DOHH2 (cell line): ENCODE results near the gene NPEPL1.

Experiments used
- H3F3A ChIP-seq: fragments of 200-600 bp; sonication (generic), shearing (Covaris generic); 2 replicates; pipeline ENCODE4 v1.6.0; 2016; ENCODE audit warnings: antibody characterized with exemption, mild to moderate bottlenecking; ENCODE audit not compliant: control insufficient read depth, insufficient read depth
- H3K27ac ChIP-seq: fragments of 200-600 bp; sonication (generic); 2 replicates; pipeline ENCODE4 v1.5.1; 2014; ENCODE audit warnings: low read depth, mild to moderate bottlenecking, low read length, moderate library complexity
- H3K27me3 ChIP-seq: fragments of 200-600 bp; sonication (generic); 2 replicates; pipeline ENCODE4 v1.6.1; 2014; ENCODE audit warnings: mild to moderate bottlenecking, low read length, mixed read lengths; ENCODE audit not compliant: control insufficient read depth
- H3K36me3 ChIP-seq: fragments of 200-600 bp; sonication (generic); 2 replicates; pipeline ENCODE4 v1.6.1; 2014; ENCODE audit warnings: mild to moderate bottlenecking, low read length, moderate library complexity, mixed read lengths; ENCODE audit not compliant: control insufficient read depth
- H3K4me1 ChIP-seq: fragments of 200-600 bp; sonication (generic); 2 replicates; pipeline ENCODE4 v1.6.1; 2014; ENCODE audit warnings: mild to moderate bottlenecking, low read length, mixed read lengths; ENCODE audit not compliant: control insufficient read depth
- H3K4me2 ChIP-seq: fragments of 200-600 bp; sonication (generic); 2 replicates; pipeline ENCODE4 v1.6.0; 2014; ENCODE audit warnings: mild to moderate bottlenecking, low read length, moderate library complexity
- H3K4me3 ChIP-seq: fragments of 200-600 bp; sonication (generic); 2 replicates; pipeline ENCODE4 v1.5.1; 2014; ENCODE audit warnings: mild to moderate bottlenecking, low read length, mixed read lengths
- H3K79me2 ChIP-seq: fragments of 200-600 bp; sonication (generic); 2 replicates; pipeline ENCODE4 v1.6.1; 2014; ENCODE audit warnings: mild to moderate bottlenecking, low read length, mixed read lengths; ENCODE audit not compliant: control insufficient read depth
- H3K9me2 ChIP-seq: fragments of 200-600 bp; sonication (generic); replicated peaks from 2 replicates; pipeline ENCODE4 v1.6.1; 2014; ENCODE audit warnings: mild to moderate bottlenecking, low read length, mixed read lengths; ENCODE audit not compliant: control insufficient read depth
- H3K9me3 ChIP-seq: fragments of 200-600 bp; sonication (generic); 2 replicates; pipeline ENCODE4 v1.6.1; 2014; ENCODE audit warnings: antibody characterized with exemption, low read length, mixed read lengths; ENCODE audit not compliant: control insufficient read depth, insufficient read depth
- H4K20me1 ChIP-seq: fragments of 200-600 bp; sonication (generic); 2 replicates; pipeline ENCODE4 v1.6.0; 2014; ENCODE audit warnings: low read depth, mild to moderate bottlenecking, antibody characterized with exemption, low read length, moderate library complexity; ENCODE audit not compliant: control insufficient read depth, insufficient read depth
- CTCF ChIP-seq: fragments of 200-600 bp; sonication (generic); IDR thresholded peaks from one replicate; pipeline ENCODE4 v1.5.1; 2014; ENCODE audit warnings: antibody characterized with exemption, mild to moderate bottlenecking, low read depth, low read length; ENCODE audit not compliant: poor library complexity, severe bottlenecking
- EZH2phosphoT487 ChIP-seq: fragments of 200-600 bp; sonication (generic); IDR thresholded peaks from 2 replicates; pipeline ENCODE4 v1.6.1; 2017; ENCODE audit warnings: borderline replicate concordance, mild to moderate bottlenecking, antibody characterized with exemption, low read length, moderate library complexity, mixed read lengths

The NPEPL1 gene

GRCh38 chr20:58673119-58673518, 19.5 kb upstream of the NPEPL1 start:
- H4K20me1 ChIP-seq, result peaks cover 20% of the 10 kb centered on the region; the same call in 1 of the 2 replicates
- H3K27me3 ChIP-seq, result no peaks in the 10 kb centered on the region
- H3K4me2 ChIP-seq, result no peak overlapping the region
- no peaks in the 10 kb centered on the region for H3K9me3 ChIP-seq
- no peaks in the 10 kb centered on the region for H3F3A ChIP-seq
- peaks cover 10% of the 10 kb centered on the region for H3K79me2 ChIP-seq
- peaks cover 19% of the 10 kb centered on the region for H3K4me1 ChIP-seq
- no peak for TF ChIP-seq EZH2phosphoT487
- no peak for TF ChIP-seq CTCF
- H3K9me2 ChIP-seq, result no peaks in the 10 kb centered on the region
- H3K4me3 ChIP-seq, result no peak overlapping the region
- no peak overlapping the region for H3K27ac ChIP-seq
- peaks cover 83% of the 10 kb centered on the region for H3K36me3 ChIP-seq

- no peaks in the 10 kb centered on the region; the same call in none of the 2 replicates for H3K79me2 ChIP-seq
- no peaks in the 10 kb centered on the region for H3K9me3 ChIP-seq
- TF ChIP-seq CTCF (no peak), EZH2phosphoT487 (no peak)
- no peaks in the 10 kb centered on the region for H3F3A ChIP-seq
- H3K27me3 ChIP-seq, result no peaks in the 10 kb centered on the region
- no peak overlapping the region for H3K27ac ChIP-seq
- no peak overlapping the region for H3K4me2 ChIP-seq
- no peaks in the 10 kb centered on the region for H3K9me2 ChIP-seq
- H4K20me1 ChIP-seq, result peaks cover 14% of the 10 kb centered on the region; the same call in 1 of the 2 replicates
- H3K36me3 ChIP-seq, result peaks cover 79% of the 10 kb centered on the region
- no peak overlapping the region for H3K4me3 ChIP-seq
- H3K4me1 ChIP-seq, result peaks cover 2% of the 10 kb centered on the region
Measured at GRCh38 chr20:58675146-58675584, 17.4 kb upstream of the NPEPL1 start.

- no peaks in the 10 kb centered on the region for H3K4me1 ChIP-seq
- no peaks in the 10 kb centered on the region for H3K27me3 ChIP-seq
- no peaks in the 10 kb centered on the region for H3F3A ChIP-seq
- no peaks in the 10 kb centered on the region for H3K9me3 ChIP-seq
- H3K36me3 ChIP-seq, result peaks cover 77% of the 10 kb centered on the region
- H3K79me2 ChIP-seq, result no peaks in the 10 kb centered on the region; the same call in 1 of the 2 replicates
- H3K27ac ChIP-seq, result no peak overlapping the region
- no peak overlapping the region for H3K4me3 ChIP-seq
- no peak for TF ChIP-seq EZH2phosphoT487
- TF ChIP-seq CTCF, result no peak
- no peaks in the 10 kb centered on the region for H3K9me2 ChIP-seq
- H4K20me1 ChIP-seq, result peaks cover 9% of the 10 kb centered on the region; the same call in 1 of the 2 replicates
- H3K4me2 ChIP-seq, result no peak overlapping the region
Measured at GRCh38 chr20:58675641-58676040, 17.0 kb upstream of the NPEPL1 start.
